Stimulated activated naive CD4-positive, alpha-beta T cell (primary cell): ENCODE results near the gene TMEM62.
A peak's percentile ranks its signal among the peaks of the same experiment; 100 is the strongest.
"Not testable (repeated sequence)": the region's sequence is repeated elsewhere in the genome, so short reads cannot be mapped to it uniquely, and the experiment has no call there.

Experiments used
- DNase-seq, 6 experiments: peaks; one replicate each; lab custom pipeline; 2025; lab: John Stamatoyannopoulos, UW

The TMEM62 gene

GRCh38 chr15:43121863-43122262 lies 11.5 kb upstream of the TMEM62 start:
- no peak for DNase-seq

- DNase-seq, result no peak
These were observed 8.2 kb upstream of the TMEM62 start for GRCh38 chr15:43125100-43125661.

- DNase-seq, result no peak
These were observed 7.0 kb upstream of the TMEM62 start for GRCh38 chr15:43126356-43126755.

- DNase-seq, result no peak
These were observed 5.6 kb upstream of the TMEM62 start for GRCh38 chr15:43127752-43128151.

GRCh38 chr15:43128174-43128979 lies 5.0 kb upstream of the TMEM62 start:
- DNase-seq, result not testable (repeated sequence)

- DNase-seq, result no peak
These were observed 4.4 kb upstream of the TMEM62 start for GRCh38 chr15:43128980-43129335.

- peak in 1 of 6 experiments; percentile 60 for DNase-seq
These were observed 456 bp upstream of the TMEM62 start for GRCh38 chr15:43132830-43133429.

GRCh38 chr15:43134157-43134635 lies 810 bp downstream of the TMEM62 start:
- peak in 2 of 6 experiments; percentile 35 to 65 for DNase-seq

- no peak for DNase-seq
These were observed 2.0 kb downstream of the TMEM62 start for GRCh38 chr15:43135351-43135750.

GRCh38 chr15:43143203-43143941 lies 10.0 kb downstream of the TMEM62 start:
- DNase-seq, result no peak

- no peak for DNase-seq
These were observed 11.1 kb downstream of the TMEM62 start for GRCh38 chr15:43144512-43144911.

- no peak for DNase-seq
These were observed 12.8 kb downstream of the TMEM62 start for GRCh38 chr15:43146184-43146583.

- no peak for DNase-seq
These were observed 17.0 kb downstream of the TMEM62 start for GRCh38 chr15:43150191-43150929.

- peak in 3 of 6 experiments; percentile 61 to 73 (median 67) for DNase-seq
These were observed 18.3 kb downstream of the TMEM62 start for GRCh38 chr15:43151688-43152087.

- DNase-seq, result no peak
These were observed 19.9 kb downstream of the TMEM62 start for GRCh38 chr15:43153269-43153668.

GRCh38 chr15:43165801-43166325 lies 32.5 kb downstream of the TMEM62 start:
- no peak for DNase-seq

- not testable (repeated sequence) for DNase-seq
These were observed 33.9 kb downstream of the TMEM62 start for GRCh38 chr15:43167261-43167660.

- DNase-seq, result no peak
These were observed 35.1 kb downstream of the TMEM62 start for GRCh38 chr15:43168192-43169107.

GRCh38 chr15:43169888-43170287 lies 36.5 kb downstream of the TMEM62 start:
- no peak for DNase-seq

- DNase-seq, result not testable (repeated sequence)
These were observed 42.4 kb downstream of the TMEM62 start for GRCh38 chr15:43175656-43176309.
